CD8-positive, alpha-beta memory T cell (primary cell): Measurements from ENCODE around the gene ACAP1. TPM values are rescaled to one million over a fixed set of nuclear protein-coding genes. Genes with fewer than 3 reads are reported as not detected.
A peak's percentile ranks its signal among the peaks of the same experiment; 100 is the strongest.

ENCODE experiments used
- CTCF ChIA-PET: fragments of 350-600 bp; sonication (Branson Sonifier 250); formaldehyde crosslinking; loops from one replicate; lab custom pipeline; 2021; ENCODE audit warnings: antibody characterized with exemption; lab: Charles Lee
- POLR2A ChIA-PET: fragments of 350-600 bp; sonication (Branson Sonifier 250); formaldehyde crosslinking; loops from one replicate; lab custom pipeline; 2021; ENCODE audit warnings: antibody characterized with exemption; lab: Charles Lee
- DNase-seq, 5 donors: peaks; one replicate each; pipeline versions ENCODE4 v3.0.0 to v3.0.0-alpha.2; 2020 to 2022; ENCODE audit warnings: mixed read lengths in 1 of 5
- H3K27ac ChIP-seq: one replicate; pipeline ENCODE4 v1.7.0; 2013; ENCODE audit warnings: low read depth, mild to moderate bottlenecking, low read length, moderate library complexity
- H3K27me3 ChIP-seq: 2 replicates; pipeline ENCODE4 v1.7.0; 2013; ENCODE audit warnings: low read length, mild to moderate bottlenecking; ENCODE audit not compliant: insufficient read depth, poor library complexity, severe bottlenecking
- H3K36me3 ChIP-seq: 2 replicates; pipeline ENCODE4 v1.7.0; 2013; ENCODE audit warnings: mild to moderate bottlenecking, low read length, moderate library complexity; ENCODE audit not compliant: insufficient read depth
- H3K4me1 ChIP-seq: 2 replicates; pipeline ENCODE4 v1.7.0; 2013; ENCODE audit warnings: mild to moderate bottlenecking, low read length, moderate library complexity; ENCODE audit not compliant: insufficient read depth
- H3K4me3 ChIP-seq: 2 replicates; pipeline ENCODE4 v1.7.0; 2013; ENCODE audit warnings: mild to moderate bottlenecking, low read length
- H3K9me3 ChIP-seq: 2 replicates; pipeline ENCODE4 v1.7.0; 2013; ENCODE audit warnings: mild to moderate bottlenecking, low read length
- H3K27ac Mint-ChIP-seq, 8 donors: one replicate each; pipeline ENCODE4 v1.8.0; 2020 to 2021; ENCODE audit warnings: mixed read lengths in 8 of 8, mild to moderate bottlenecking in 6 of 8, inconsistent platforms in 3 of 8, moderate library complexity in 3 of 8
- H3K27me3 Mint-ChIP-seq, 2 donors: one replicate each; pipeline ENCODE4 v1.8.0; 2020 to 2021; ENCODE audit warnings: mixed read lengths in 2 of 2, mild to moderate bottlenecking in 1 of 2, moderate library complexity in 1 of 2
- H3K36me3 Mint-ChIP-seq, 3 donors: one replicate each; pipeline ENCODE4 v1.8.0; 2020 to 2021; ENCODE audit warnings: mixed read lengths in 3 of 3, inconsistent platforms in 1 of 3, mild to moderate bottlenecking in 1 of 3
- H3K4me1 Mint-ChIP-seq, 3 donors: one replicate each; pipeline ENCODE4 v1.8.0; 2020 to 2021; ENCODE audit warnings: mixed read lengths in 3 of 3, inconsistent platforms in 1 of 3, mild to moderate bottlenecking in 1 of 3
- H3K4me3 Mint-ChIP-seq, 7 donors: one replicate each; pipeline ENCODE4 v1.8.0; 2020 to 2021; ENCODE audit warnings: mixed read lengths in 7 of 7, mild to moderate bottlenecking in 6 of 7, moderate library complexity in 4 of 7, inconsistent platforms in 2 of 7
- H3K9me3 Mint-ChIP-seq, 5 donors: one replicate each; pipeline ENCODE4 v1.8.0; 2020 to 2022; ENCODE audit warnings: mixed read lengths in 5 of 5, mild to moderate bottlenecking in 3 of 5, moderate library complexity in 2 of 5, inconsistent platforms in 1 of 5
- polyA plus RNA-seq: library from polyadenylated mRNA; unstranded; fragments of 300-500 nt; fragmentation: Illumina TruSeq; gene quantifications from one replicate; pipeline ENCODE4 v1.2.3, GENCODE V29; 2021
- total RNA-seq, 2 experiments: library from RNA; stranded (reverse); gene quantifications; one replicate each; pipeline ENCODE4 v1.2.3, GENCODE V29; 2021

Gene ACAP1
- total and polyA plus RNA-seq, 3 experiments from 2014 or later = 216 to 274 (median 225) TPM

- H3K9me3 ChIP-seq = no peaks in the 10 kb centered on the region
- H3K36me3 ChIP-seq = no peaks in the 10 kb centered on the region
- no peaks in the 10 kb centered on the region for H3K4me1 ChIP-seq
- no peak overlapping the region for H3K27ac ChIP-seq
- Mint-ChIP-seq H3K36me3 (no peaks in the 10 kb centered on the region), H3K27ac (no peak overlapping the region), H3K27me3 (peaks cover 2 to 4% of the 10 kb centered on the region in 2 donors), H3K4me3 (no peak overlapping the region), H3K4me1 (no peaks in the 10 kb centered on the region), H3K9me3 (no peaks in the 10 kb centered on the region)
- no peaks in the 10 kb centered on the region for H3K27me3 ChIP-seq
- POLR2A ChIA-PET = no interaction called here
- CTCF ChIA-PET = interaction anchor here (2.1 to 3.1 kb wide), 2 partner anchors 14 to 67 kb away, joined by 7 to 14 read pairs; no protein-coding TSS in a partner anchor
- no peak for DNase-seq
- H3K4me3 ChIP-seq = no peak overlapping the region
Observed at GRCh38 chr17:7369825-7370224, 33.5 kb downstream of the ACAP1 start.

- Histone ChIP-seq H3K9me3 (no peaks in the 10 kb centered on the region), H3K36me3 (no peaks in the 10 kb centered on the region), H3K4me3 (no peak overlapping the region), H3K4me1 (no peaks in the 10 kb centered on the region), H3K27ac (no peak overlapping the region), H3K27me3 (no peaks in the 10 kb centered on the region)
- Mint-ChIP-seq H3K36me3 (no peaks in the 10 kb centered on the region), H3K27ac (no peak overlapping the region), H3K4me1 (no peaks in the 10 kb centered on the region), H3K27me3 (peaks cover 2 to 4% of the 10 kb centered on the region in 2 donors), H3K9me3 (no peaks in the 10 kb centered on the region), H3K4me3 (no peak overlapping the region)
- CTCF ChIA-PET = interaction anchor here (2.1 to 3.1 kb wide), 2 partner anchors 15 to 66 kb away, joined by 7 to 14 read pairs; no protein-coding TSS in a partner anchor
- no peak for DNase-seq
- POLR2A ChIA-PET = interaction anchor here (0.7 kb wide), 1 partner anchor 181 kb away, joined by 3 read pairs; no protein-coding TSS in a partner anchor
Observed at GRCh38 chr17:7370853-7371252, 34.5 kb downstream of the ACAP1 start.

GRCh38 chr17:7374353-7374752 lies 38.0 kb downstream of the ACAP1 start:
- Histone ChIP-seq H3K9me3 (no peaks in the 10 kb centered on the region), H3K27ac (no peak overlapping the region), H3K36me3 (no peaks in the 10 kb centered on the region), H3K4me3 (no peak overlapping the region), H3K27me3 (no peaks in the 10 kb centered on the region), H3K4me1 (no peaks in the 10 kb centered on the region)
- CTCF ChIA-PET = interaction anchor here (0.7 kb wide), 1 partner anchor 9 kb away, joined by 3 read pairs; no protein-coding TSS in a partner anchor
- DNase-seq = no peak
- Mint-ChIP-seq H3K27me3 (peaks cover 9 to 21% of the 10 kb centered on the region in 2 donors), H3K9me3 (peaks cover 0 to 5% (median 2%) of the 10 kb centered on the region in 5 donors), H3K4me1 (no peaks in the 10 kb centered on the region), H3K36me3 (peaks cover 0 to 4% (median 0%) of the 10 kb centered on the region in 3 donors), H3K4me3 (no peak overlapping the region), H3K27ac (no peak overlapping the region)
- POLR2A ChIA-PET = no interaction called here

DNA sequence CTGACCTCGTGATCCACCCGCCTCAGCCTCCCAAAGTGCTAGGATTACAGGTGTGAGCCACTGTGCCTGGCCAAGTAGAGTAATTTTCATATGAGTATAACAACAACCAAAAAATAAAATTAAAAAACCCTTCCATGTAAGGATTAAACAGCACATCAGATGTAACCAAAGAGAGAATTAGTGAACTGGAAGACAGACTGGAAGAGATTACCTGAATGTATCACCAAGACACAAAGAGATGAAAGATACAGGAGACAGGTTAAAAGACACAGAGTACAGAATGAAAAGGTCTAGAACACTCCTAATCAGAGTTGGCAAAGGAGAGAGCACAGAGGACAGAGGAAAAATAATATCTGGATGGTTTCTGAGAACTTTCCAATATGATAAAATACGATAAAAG lies 42.8 kb downstream of the ACAP1 start:
- Histone ChIP-seq H3K27me3 (peaks cover 16% of the 10 kb centered on the region), H3K9me3 (no peaks in the 10 kb centered on the region), H3K4me1 (peaks cover 8% of the 10 kb centered on the region), H3K36me3 (no peaks in the 10 kb centered on the region), H3K27ac (no peak overlapping the region), H3K4me3 (no peak overlapping the region)
- DNase-seq = no peak
- ChIA-PET POLR2A (no interaction called here), CTCF (no interaction called here)
- Mint-ChIP-seq H3K9me3 (peaks cover 0 to 5% (median 2%) of the 10 kb centered on the region in 5 donors), H3K4me1 (peaks cover 6 to 9% (median 8%) of the 10 kb centered on the region in 3 donors), H3K36me3 (peaks cover 0 to 6% (median 0%) of the 10 kb centered on the region in 3 donors), H3K27me3 (peaks cover 25 to 50% of the 10 kb centered on the region in 2 donors), H3K27ac (no peak overlapping the region), H3K4me3 (no peak overlapping the region)

DNA sequence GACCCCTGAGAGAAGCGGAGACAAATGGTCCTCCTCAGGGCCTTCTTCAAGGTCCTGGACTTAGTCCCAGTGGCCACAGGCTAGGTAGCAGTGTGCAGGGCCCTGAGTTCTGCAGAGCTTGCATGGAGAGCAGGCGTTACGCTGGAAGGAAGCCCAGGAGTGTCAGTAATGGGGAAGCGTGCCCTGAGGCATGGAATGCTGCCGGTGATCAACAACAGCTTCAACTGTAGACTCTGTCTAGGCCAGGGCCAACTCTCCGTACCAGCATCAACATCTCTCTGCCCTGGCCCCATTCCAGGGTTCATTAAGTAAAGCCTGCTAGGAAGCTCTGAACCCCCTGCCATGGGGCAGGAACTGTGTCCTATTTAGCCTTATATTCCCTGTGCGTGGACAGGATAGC lies 44.0 kb downstream of the ACAP1 start:
- Histone ChIP-seq H3K4me3 (no peak overlapping the region), H3K9me3 (no peaks in the 10 kb centered on the region), H3K36me3 (no peaks in the 10 kb centered on the region), H3K27me3 (peaks cover 16% of the 10 kb centered on the region), H3K27ac (no peak overlapping the region), H3K4me1 (peaks cover 13% of the 10 kb centered on the region)
- Mint-ChIP-seq H3K9me3 (peaks cover 0 to 5% (median 2%) of the 10 kb centered on the region in 5 donors), H3K4me3 (no peak overlapping the region), H3K27ac (peak overlapping the region in 1 of 8 donors; percentile 20), H3K36me3 (peaks cover 0 to 6% (median 0%) of the 10 kb centered on the region in 3 donors), H3K27me3 (peaks cover 25 to 46% of the 10 kb centered on the region in 2 donors), H3K4me1 (peaks cover 12 to 16% (median 15%) of the 10 kb centered on the region in 3 donors)
- DNase-seq = no peak
- ChIA-PET CTCF (no interaction called here), POLR2A (no interaction called here)

- no peak within 1 kb of the TSS for H3K4me3 ChIP-seq
- H3K27ac ChIP-seq = peak within 1 kb of the TSS; percentile 9
- H3K27me3 Mint-ChIP-seq = peaks cover 25 to 46% of the 10 kb centered on the region in 2 donors
- no peaks in the 10 kb centered on the region for H3K9me3 ChIP-seq
- ChIA-PET POLR2A (interaction anchor here (0.5 kb wide), 1 partner anchor 235 kb away, joined by 3 read pairs; no protein-coding TSS in a partner anchor), CTCF (no interaction called here)
- peak within 1 kb of the TSS in 2 of 8 donors; percentile 20 to 33 for H3K27ac Mint-ChIP-seq
- peaks cover 0 to 5% (median 2%) of the 10 kb centered on the region in 5 donors for H3K9me3 Mint-ChIP-seq
- peaks cover 0 to 6% (median 1%) of the 10 kb centered on the region in 3 donors for H3K36me3 Mint-ChIP-seq
- peaks cover 13% of the 10 kb centered on the region for H3K4me1 ChIP-seq
- peaks cover 12 to 16% (median 15%) of the 10 kb centered on the region in 3 donors for H3K4me1 Mint-ChIP-seq
- peaks cover 16% of the 10 kb centered on the region for H3K27me3 ChIP-seq
- DNase-seq = no peak
- H3K4me3 Mint-ChIP-seq = peak within 1 kb of the TSS in 2 of 7 donors; percentile 40 to 60
- H3K36me3 ChIP-seq = no peaks in the 10 kb centered on the region
Observed at GRCh38 chr17:7380855-7381683, 44.7 kb downstream of the ACAP1 start, which contains the start of gene TNK1. TNK1 (plus strand) TSS chr17:7381089; CDS start chr17:7382927, 1,838 bp downstream.

GRCh38 chr17:7382901-7383300 lies 46.6 kb downstream of the ACAP1 start:
- Mint-ChIP-seq H3K36me3 (peaks cover 0 to 11% (median 6%) of the 10 kb centered on the region in 3 donors), H3K27ac (peak overlapping the region in 2 of 8 donors; percentile 9 to 43), H3K4me1 (peaks cover 12 to 16% (median 15%) of the 10 kb centered on the region in 3 donors), H3K27me3 (peaks cover 20 to 33% of the 10 kb centered on the region in 2 donors), H3K9me3 (peaks cover 0 to 5% (median 2%) of the 10 kb centered on the region in 5 donors), H3K4me3 (peak overlapping the region in 6 of 7 donors; percentile 3 to 87 (median 47))
- H3K4me3 ChIP-seq = no peak overlapping the region
- peaks cover 16% of the 10 kb centered on the region for H3K27me3 ChIP-seq
- ChIA-PET POLR2A (interaction anchor here (0.6 to 1.9 kb wide), 5 partner anchors 11 to 290 kb away, joined by 3 to 9 read pairs (median 4); partner anchors contain the start of genes PLSCR3 and TMEM102), CTCF (interaction anchor here (1.2 to 2.0 kb wide), 2 partner anchors 15 to 61 kb away, joined by 3 to 5 read pairs; no protein-coding TSS in a partner anchor)
- H3K9me3 ChIP-seq = no peaks in the 10 kb centered on the region
- H3K4me1 ChIP-seq = peaks cover 13% of the 10 kb centered on the region
- DNase-seq = no peak
- H3K27ac ChIP-seq = no peak overlapping the region
- H3K36me3 ChIP-seq = no peaks in the 10 kb centered on the region
